Upper lobe of right lung (tissue), 1 donor: ENCODE data around the gene IFNL4. TPM values are rescaled to one million over a fixed set of nuclear protein-coding genes. Genes with fewer than 3 reads are reported as not detected.
"Not testable (repeated sequence)": the region's sequence is repeated elsewhere in the genome, so short reads cannot be mapped to it uniquely, and the experiment has no call there.

Experiments
- ATAC-seq: fragments of 200-7000 bp; cut with Tn5 transposase; one replicate; pipeline ENCODE4 v1.9.1; 2020; ENCODE audit warnings: mild to moderate bottlenecking, moderate library complexity
- DNase-seq: peaks from one replicate; pipeline ENCODE4 v3.0.0-alpha.2; 2020
- H3K27ac ChIP-seq: fragments of 200-600 bp; one replicate; pipeline ENCODE4 v1.8.0; 2022
- H3K27me3 ChIP-seq: fragments of 200-600 bp; one replicate; pipeline ENCODE4 v1.8.0; 2022; ENCODE audit warnings: mild to moderate bottlenecking
- H3K36me3 ChIP-seq: fragments of 200-600 bp; one replicate; pipeline ENCODE4 v1.8.0; 2022
- H3K4me1 ChIP-seq: fragments of 200-600 bp; one replicate; pipeline ENCODE4 v1.8.0; 2022
- H3K4me3 ChIP-seq: fragments of 200-600 bp; one replicate; pipeline ENCODE4 v1.8.0; 2022; ENCODE audit warnings: mild to moderate bottlenecking
- H3K9me3 ChIP-seq: fragments of 200-600 bp; one replicate; pipeline ENCODE4 v1.8.0; 2022
- intact Hi-C: fragments of 100-400 bp; cut with DNase I; formaldehyde crosslinking; loops from one replicate; pipeline ENCODE4 v1.11.0; 2022
- total RNA-seq: library from RNA; stranded (reverse); fragmentation: NEBNext Ultra II Directional; extraction: Animal tissue kit (Norgen Biotek cat#: 25700); gene quantifications from one replicate; pipeline ENCODE4 v1.2.1, GENCODE V29; 2021
- TF ChIP-seq, protein P1 (sequence below): fragments of 200-600 bp; IDR thresholded peaks from one replicate; pipeline ENCODE4 v1.8.0; 2022; ENCODE audit warnings: antibody characterized with exemption
- donor health status: DM: no; HTN: yes; CAD: no; lungs with severe emphysema.

IFNL4 gene
- total RNA-seq, 1 donor from 2014 or later = not detected

DNA sequence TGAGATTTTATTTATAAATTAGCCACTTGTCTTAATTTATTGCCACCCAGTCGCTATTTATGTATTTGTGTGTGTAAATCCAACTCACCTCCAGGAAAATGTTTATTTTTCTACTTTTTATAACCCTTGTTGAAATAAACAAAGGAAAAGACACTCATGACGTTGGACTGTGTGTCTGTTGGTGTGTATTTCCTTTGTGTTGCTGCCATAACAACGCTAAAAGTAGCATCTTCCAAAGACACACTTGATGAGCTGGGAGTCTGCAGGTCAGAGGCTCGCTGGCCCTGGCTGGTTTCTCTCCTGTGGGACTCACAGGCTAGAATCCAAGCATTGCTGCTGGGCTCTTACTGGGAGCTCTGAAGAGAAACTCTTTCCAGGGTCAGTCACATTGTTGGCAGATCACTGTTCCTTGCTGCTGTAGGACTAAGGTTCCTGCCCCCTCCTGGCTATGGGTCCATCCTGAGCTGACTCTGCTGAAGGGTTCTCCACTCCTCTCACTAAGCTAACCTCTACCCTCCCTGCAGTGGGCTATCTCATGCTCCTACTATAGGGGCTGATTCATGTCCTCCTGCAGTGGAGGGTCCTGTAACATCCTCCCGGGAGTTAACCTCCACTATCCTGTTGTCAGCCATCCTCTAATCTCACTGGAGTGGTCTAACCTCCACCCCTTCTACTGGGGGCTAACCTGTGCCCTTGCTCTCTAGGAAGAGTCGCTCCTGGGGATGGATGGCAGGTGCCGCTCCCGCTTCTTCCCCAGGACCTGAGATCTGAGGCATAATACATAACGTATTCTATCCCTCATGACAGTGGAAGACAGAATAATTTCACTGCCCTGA, 21.6 kb upstream of the IFNL4 start:
- ATAC-seq (no peak), DNase-seq (peak; percentile 21)
- peaks cover 8% of the 10 kb centered on the region for H3K27me3 ChIP-seq
- no peaks in the 10 kb centered on the region for H3K36me3 ChIP-seq
- H3K4me1 ChIP-seq = no peaks in the 10 kb centered on the region
- H3K27ac ChIP-seq = no peak overlapping the region
- intact Hi-C loops = no loop called here
- no peak overlapping the region for H3K4me3 ChIP-seq
- H3K9me3 ChIP-seq = no peaks in the 10 kb centered on the region
- TF ChIP-seq, protein P1, sequence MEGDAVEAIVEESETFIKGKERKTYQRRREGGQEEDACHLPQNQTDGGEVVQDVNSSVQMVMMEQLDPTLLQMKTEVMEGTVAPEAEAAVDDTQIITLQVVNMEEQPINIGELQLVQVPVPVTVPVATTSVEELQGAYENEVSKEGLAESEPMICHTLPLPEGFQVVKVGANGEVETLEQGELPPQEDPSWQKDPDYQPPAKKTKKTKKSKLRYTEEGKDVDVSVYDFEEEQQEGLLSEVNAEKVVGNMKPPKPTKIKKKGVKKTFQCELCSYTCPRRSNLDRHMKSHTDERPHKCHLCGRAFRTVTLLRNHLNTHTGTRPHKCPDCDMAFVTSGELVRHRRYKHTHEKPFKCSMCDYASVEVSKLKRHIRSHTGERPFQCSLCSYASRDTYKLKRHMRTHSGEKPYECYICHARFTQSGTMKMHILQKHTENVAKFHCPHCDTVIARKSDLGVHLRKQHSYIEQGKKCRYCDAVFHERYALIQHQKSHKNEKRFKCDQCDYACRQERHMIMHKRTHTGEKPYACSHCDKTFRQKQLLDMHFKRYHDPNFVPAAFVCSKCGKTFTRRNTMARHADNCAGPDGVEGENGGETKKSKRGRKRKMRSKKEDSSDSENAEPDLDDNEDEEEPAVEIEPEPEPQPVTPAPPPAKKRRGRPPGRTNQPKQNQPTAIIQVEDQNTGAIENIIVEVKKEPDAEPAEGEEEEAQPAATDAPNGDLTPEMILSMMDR = no peak

DNA sequence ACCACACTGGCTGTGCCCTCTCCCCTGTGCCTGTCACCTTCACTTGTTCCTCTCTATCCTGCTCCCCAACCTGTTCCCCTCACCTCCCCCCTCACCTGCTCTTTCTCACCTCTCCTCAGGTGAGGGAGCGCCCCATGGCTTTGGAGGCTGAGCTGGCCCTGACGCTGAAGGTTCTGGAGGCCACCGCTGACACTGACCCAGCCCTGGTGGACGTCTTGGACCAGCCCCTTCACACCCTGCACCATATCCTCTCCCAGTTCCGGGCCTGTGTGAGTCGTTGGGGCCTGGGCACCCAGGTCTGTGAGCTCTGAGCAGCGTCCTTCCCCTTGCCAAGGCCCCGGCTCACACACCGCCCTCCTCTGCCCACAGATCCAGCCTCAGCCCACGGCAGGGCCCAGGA, 20.7 kb upstream of the IFNL4 start:
- peak; percentile 45 for DNase-seq
- intact Hi-C loops, H3K36me3 ChIP-seq, H3K9me3 ChIP-seq, ATAC-seq, H3K27ac ChIP-seq, H3K4me1 ChIP-seq, H3K4me3 ChIP-seq: not testable (repeated sequence)
- peaks cover 17% of the 10 kb centered on the region for H3K27me3 ChIP-seq

DNA sequence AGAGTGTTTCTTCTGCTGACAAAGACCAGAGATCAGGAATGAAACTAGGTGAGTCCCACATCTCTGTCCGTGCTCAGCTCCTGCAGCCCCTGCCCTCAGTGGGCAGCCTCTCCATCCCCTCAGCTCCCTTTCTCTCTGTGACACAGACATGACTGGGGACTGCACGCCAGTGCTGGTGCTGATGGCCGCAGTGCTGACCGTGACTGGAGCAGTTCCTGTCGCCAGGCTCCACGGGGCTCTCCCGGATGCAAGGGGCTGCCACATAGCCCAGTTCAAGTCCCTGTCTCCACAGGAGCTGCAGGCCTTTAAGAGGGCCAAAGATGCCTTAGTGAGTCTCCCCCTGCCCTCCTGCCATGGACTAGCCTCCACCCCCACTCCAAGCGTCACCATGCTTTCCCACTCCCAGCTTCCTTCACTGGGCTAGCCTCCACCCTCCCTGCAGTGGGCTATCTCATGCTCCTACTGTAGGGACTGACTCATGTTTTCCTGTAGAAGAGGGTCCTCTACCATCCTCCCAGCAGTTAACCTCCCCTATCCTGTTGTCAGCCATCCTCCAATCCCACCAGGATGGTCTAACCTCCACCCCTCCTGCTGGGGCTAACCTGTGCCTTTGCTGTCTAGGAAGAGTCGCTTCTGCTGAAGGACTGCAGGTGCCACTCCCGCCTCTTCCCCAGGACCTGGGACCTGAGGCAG, 20.0 kb upstream of the IFNL4 start:
- H3K9me3 ChIP-seq, ATAC-seq, H3K27ac ChIP-seq, H3K4me3 ChIP-seq, H3K4me1 ChIP-seq, H3K36me3 ChIP-seq, intact Hi-C loops: not testable (repeated sequence)
- DNase-seq = peak; percentile 39
- H3K27me3 ChIP-seq = peaks cover 24% of the 10 kb centered on the region

DNA sequence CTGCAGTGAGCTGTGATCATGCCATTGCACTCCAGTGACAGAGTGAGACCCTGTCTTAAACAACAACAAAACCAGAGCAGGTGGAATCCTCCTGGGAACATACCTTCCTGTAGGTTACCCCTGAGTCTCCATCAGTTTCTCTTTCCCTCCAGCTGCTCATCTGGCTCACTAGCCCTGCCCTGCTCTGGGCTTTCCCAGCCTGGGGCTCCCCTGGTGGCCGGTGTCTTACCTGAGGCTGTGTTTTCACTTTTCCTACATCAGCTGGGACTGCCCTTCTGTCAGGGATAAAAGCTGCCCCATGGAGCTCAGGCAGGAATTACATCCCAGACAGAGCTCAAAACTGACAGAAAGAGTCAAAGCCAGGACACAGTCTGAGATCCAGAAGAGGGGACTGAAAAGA, 19.4 kb upstream of the IFNL4 start, which contains the start of gene IFNL2:
Gene IFNL2 (plus strand): TSS at position 312 of the 400 bp plus-strand sequence. CDS start 173 bp downstream, outside the sequence.
- H3K27ac ChIP-seq, H3K4me1 ChIP-seq, H3K4me3 ChIP-seq, intact Hi-C loops, H3K36me3 ChIP-seq, H3K9me3 ChIP-seq: not testable (repeated sequence)
- peaks cover 30% of the 10 kb centered on the region for H3K27me3 ChIP-seq
- DNase-seq (peak; percentile 3), ATAC-seq (peak; percentile 20)

DNA sequence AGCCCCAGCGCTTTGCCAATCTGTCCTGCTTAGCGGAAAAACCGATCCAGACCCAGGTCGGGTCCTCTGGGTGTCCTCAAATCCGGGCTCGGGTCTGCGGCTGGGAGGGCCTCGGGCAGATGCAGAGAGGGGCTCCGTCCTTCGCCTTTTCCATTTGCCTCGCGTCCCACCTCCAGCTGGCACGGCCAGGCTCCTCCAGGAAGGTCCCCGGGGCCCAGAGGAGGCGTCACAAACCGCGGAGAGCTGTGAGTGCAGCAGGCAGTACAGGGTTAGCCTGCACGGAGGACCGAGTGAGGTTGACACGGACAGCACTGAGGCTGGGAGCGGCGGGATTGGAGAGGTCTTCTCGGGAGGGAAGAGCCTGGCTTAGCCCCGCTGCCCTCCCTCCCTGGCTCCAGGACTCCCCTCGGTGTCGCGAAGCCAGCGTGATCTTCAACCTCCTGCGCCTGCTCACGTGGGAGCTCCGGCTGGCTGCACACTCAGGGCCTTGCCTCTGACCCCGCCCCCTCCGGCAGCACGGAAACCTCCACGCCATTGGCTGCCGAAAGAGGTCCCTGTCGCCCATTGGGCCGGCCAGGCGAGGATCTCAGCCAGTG, 16.8 kb upstream of the IFNL4 start:
- ATAC-seq (peak; percentile 18), DNase-seq (peak; percentile 52)
- TF ChIP-seq, protein P1 = no peak
- Histone ChIP-seq H3K27me3 (peaks cover 55% of the 10 kb centered on the region), H3K9me3 (no peaks in the 10 kb centered on the region), H3K4me1 (no peaks in the 10 kb centered on the region), H3K4me3 (no peak overlapping the region), H3K36me3 (no peaks in the 10 kb centered on the region), H3K27ac (no peak overlapping the region)
- intact Hi-C loops = no loop called here

DNA sequence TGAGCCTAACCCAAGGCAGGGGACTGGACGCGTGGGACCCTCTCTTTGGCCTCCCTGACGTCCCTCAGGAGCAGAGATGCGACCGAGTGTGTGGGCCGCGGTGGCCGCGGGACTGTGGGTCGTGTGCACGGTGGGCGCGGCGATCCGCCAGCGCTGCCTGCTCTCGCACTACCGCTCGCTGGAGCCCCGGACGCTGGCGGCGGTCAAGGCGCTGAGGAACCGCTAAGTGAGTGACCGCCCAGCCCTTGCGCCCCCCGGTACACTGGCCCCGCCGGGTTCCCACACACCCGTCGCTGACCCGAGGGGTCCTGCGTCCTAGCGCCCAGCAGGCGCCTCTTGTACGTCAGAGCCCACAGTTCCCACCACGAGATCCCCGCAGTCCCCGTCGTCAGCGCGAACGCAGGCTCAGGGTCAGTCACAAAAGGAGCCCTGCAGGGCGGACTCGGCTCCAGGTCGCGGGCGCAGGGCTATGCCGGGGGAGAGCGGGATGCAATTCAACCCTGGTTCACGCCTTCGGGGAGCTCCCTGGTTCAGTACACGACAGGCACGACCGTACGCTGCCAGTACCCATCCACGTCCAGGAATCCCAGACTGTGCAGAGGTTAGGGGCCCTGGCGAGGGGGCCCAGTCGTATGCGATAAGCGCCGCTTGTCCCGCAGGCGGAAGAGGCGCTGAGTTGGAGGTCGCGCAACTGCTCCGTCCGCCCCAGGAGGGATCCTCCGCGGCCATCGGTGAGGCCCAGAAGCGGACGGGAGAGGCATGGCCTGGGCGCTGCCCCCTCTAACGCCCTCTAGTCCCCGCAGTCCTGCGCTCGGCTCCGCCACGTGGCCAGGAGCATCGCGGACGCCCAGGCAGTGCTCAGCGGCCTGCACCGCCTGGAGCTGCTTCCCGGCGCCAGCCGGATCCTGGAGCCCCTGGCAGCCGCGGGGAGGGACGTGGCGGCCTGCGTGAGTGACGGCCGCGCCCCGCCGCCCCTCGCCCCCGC, 15.9 kb upstream of the IFNL4 start:
- Histone ChIP-seq H3K4me1 (no peaks in the 10 kb centered on the region), H3K27ac (no peak overlapping the region), H3K9me3 (no peaks in the 10 kb centered on the region), H3K4me3 (no peak overlapping the region), H3K36me3 (no peaks in the 10 kb centered on the region), H3K27me3 (peaks cover 54% of the 10 kb centered on the region)
- ATAC-seq = peak; percentile 45
- DNase-seq = peak; percentile 60
- intact Hi-C loops = no loop called here
- TF ChIP-seq, protein P1 = no peak
